AG09319 (cell line): Measurements from ENCODE around the gene BNIP2.
A peak's percentile ranks its signal among the peaks of the same experiment; 100 is the strongest.

Experiments used
- DNase-seq: peaks from one replicate; pipeline ENCODE4 v3.0.0-alpha.2; 2010; ENCODE audit warnings: low read depth; ENCODE audit errors: extremely low read depth
- TF ChIP-seq, protein P1 (sequence below): IDR thresholded peaks from 2 replicates; pipeline ENCODE4 v1.5.1; 2011; ENCODE audit warnings: low read depth, mild to moderate bottlenecking, inconsistent platforms, low read length, moderate library complexity

Gene BNIP2

GRCh38 chr15:59632714-59633113, 56.4 kb downstream of the BNIP2 start:
- DNase-seq: no peak
- TF ChIP-seq, protein P1, sequence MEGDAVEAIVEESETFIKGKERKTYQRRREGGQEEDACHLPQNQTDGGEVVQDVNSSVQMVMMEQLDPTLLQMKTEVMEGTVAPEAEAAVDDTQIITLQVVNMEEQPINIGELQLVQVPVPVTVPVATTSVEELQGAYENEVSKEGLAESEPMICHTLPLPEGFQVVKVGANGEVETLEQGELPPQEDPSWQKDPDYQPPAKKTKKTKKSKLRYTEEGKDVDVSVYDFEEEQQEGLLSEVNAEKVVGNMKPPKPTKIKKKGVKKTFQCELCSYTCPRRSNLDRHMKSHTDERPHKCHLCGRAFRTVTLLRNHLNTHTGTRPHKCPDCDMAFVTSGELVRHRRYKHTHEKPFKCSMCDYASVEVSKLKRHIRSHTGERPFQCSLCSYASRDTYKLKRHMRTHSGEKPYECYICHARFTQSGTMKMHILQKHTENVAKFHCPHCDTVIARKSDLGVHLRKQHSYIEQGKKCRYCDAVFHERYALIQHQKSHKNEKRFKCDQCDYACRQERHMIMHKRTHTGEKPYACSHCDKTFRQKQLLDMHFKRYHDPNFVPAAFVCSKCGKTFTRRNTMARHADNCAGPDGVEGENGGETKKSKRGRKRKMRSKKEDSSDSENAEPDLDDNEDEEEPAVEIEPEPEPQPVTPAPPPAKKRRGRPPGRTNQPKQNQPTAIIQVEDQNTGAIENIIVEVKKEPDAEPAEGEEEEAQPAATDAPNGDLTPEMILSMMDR: peak; percentile 34

- TF ChIP-seq, protein P1: peak; percentile 39
- DNase-seq: no peak
Measured at GRCh38 chr15:59622289-59622688, 66.8 kb downstream of the BNIP2 start.

DNA sequence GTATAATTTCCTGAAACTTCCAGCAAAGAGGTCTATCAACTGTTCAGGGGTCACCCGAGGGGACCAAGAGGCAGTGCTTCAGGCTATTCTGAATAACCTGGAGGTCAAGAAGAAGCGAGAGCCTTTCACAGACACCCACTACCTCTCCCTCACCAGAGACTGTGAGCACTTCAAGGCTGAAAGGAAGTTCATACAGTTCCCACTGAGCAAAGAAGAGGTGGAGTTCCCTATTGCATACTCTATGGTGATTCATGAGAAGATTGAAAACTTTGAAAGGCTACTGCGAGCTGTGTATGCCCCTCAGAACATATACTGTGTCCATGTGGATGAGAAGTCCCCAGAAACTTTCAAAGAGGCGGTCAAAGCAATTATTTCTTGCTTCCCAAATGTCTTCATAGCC, 70.7 kb downstream of the BNIP2 start:
- TF ChIP-seq, protein P1: no peak
- DNase-seq: no peak

DNA sequence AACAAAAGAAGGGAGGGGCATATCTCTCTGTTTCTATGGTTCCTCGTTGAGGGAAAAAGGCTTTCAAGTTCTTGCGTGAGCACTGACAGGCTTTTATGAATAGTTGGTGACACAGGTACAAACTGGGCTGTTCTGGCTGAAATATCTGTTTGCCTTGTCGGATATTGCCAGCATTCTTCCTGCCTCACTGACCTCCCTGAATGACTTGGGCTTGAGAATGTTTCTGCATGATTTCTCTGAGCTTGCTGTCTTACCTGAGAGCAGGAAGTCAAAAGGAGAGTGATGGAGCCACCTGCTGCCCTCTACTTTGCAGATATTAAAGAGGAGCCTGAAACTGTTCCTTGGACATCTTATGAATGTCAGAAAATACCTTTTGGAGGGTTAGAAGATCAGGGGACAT, 72.7 kb downstream of the BNIP2 start:
- TF ChIP-seq, protein P1: no peak
- no peak for DNase-seq

DNA sequence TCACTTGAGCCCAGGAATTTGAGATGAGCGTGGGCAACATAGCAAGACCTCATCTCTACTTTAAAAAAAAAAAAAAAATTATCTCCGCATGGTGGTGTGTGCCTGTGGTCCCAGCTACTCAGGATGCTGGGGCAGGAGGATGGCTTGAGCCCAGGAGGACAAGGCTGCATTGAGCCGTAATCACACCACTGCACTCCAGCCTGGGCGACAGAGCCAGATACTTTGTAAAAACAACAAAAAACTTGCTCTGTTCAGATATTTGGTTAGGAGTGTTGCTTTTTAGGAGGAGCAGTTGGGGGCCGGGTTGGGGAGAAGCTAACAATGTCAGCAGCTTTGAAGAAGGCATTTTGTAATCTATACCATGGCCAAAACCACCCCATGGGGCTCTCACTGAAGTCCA, 73.5 kb downstream of the BNIP2 start:
- DNase-seq: no peak
- TF ChIP-seq, protein P1: no peak

- TF ChIP-seq, protein P1: no peak
- no peak for DNase-seq
Measured at GRCh38 chr15:59614153-59614552, 75.0 kb downstream of the BNIP2 start.

- no peak for DNase-seq
- TF ChIP-seq, protein P1: no peak
Measured at GRCh38 chr15:59611276-59612260, 77.6 kb downstream of the BNIP2 start, which contains the start of gene GCNT3. TSS of gene GCNT3 (plus strand) at chr15:59611783. CDS start at chr15:59618239, 6,456 bp downstream.
